Epithelial cell of proximal tubule (primary cell): ENCODE measurements around the gene KDM4B. TPM values are rescaled to one million over a fixed set of nuclear protein-coding genes. Genes with fewer than 3 reads are reported as not detected.

ENCODE experiments used
- DNase-seq: peaks from one replicate; pipeline ENCODE4 v3.0.0-alpha.2; 2011; ENCODE audit warnings: low read depth
- H3K4me3 ChIP-seq: 2 replicates; pipeline ENCODE4 v1.5.1; 2011; ENCODE audit warnings: low read depth, mild to moderate bottlenecking, low read length
- total RNA-seq: library from RNA; depleted of rRNA; stranded (reverse); fragments of >200 nt; gene quantifications from 2 replicates; pipeline ENCODE4 v1.2.3, GENCODE V29; 2015
- TF ChIP-seq, protein P1 (sequence below): conservative IDR thresholded peaks from 2 replicates; pipeline ENCODE4 v1.5.1; 2012; ENCODE audit warnings: low read depth, mild to moderate bottlenecking, low read length

KDM4B gene
- total RNA-seq, 1 donor from 2014 or later = 20.5 TPM

DNA sequence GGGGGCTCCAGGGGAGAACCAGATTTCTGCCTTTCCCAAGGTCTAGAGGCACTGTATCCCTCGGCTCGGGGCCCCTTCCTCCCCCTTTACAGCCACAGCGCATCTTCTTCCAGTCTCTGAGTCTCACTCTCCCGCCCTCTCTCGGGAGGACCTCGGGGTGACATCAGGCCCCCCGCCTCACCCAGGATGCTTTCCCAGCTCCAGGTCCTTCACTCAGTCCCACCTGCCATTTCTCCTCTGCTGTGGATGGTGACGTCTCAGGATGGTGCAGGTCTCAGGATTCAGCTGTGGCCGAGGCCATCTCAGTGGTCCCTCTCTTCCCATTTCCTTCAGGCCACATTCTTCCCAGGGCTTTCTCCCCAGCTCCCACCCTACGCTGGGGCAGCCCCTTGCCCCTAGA, 13.6 kb upstream of the KDM4B start:
- TF ChIP-seq, protein P1, sequence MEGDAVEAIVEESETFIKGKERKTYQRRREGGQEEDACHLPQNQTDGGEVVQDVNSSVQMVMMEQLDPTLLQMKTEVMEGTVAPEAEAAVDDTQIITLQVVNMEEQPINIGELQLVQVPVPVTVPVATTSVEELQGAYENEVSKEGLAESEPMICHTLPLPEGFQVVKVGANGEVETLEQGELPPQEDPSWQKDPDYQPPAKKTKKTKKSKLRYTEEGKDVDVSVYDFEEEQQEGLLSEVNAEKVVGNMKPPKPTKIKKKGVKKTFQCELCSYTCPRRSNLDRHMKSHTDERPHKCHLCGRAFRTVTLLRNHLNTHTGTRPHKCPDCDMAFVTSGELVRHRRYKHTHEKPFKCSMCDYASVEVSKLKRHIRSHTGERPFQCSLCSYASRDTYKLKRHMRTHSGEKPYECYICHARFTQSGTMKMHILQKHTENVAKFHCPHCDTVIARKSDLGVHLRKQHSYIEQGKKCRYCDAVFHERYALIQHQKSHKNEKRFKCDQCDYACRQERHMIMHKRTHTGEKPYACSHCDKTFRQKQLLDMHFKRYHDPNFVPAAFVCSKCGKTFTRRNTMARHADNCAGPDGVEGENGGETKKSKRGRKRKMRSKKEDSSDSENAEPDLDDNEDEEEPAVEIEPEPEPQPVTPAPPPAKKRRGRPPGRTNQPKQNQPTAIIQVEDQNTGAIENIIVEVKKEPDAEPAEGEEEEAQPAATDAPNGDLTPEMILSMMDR = no peak
- no peak overlapping the region for H3K4me3 ChIP-seq
- no peak for DNase-seq

DNA sequence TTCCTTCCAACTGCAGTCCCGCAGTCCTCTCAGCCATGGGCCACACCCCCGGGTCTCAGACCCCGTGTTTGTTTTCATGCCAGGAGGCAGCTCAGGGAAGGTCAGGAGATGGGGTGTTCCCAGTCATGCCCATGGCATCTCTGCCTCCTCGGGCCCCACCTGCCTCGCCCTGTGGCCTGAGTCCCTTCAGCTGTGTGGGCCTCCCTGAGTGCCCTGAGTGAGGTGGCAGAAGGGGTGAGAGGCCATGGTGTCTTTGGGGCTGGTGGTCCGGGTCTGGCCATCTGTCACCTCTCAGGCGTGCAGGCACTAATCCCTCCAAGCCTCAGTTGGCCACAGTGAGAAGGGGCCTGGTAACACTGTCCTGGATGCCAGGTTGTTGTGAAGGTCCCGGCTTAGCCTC, 10.9 kb upstream of the KDM4B start:
- TF ChIP-seq, protein P1 = no peak
- DNase-seq = no peak
- H3K4me3 ChIP-seq = no peak overlapping the region

DNA sequence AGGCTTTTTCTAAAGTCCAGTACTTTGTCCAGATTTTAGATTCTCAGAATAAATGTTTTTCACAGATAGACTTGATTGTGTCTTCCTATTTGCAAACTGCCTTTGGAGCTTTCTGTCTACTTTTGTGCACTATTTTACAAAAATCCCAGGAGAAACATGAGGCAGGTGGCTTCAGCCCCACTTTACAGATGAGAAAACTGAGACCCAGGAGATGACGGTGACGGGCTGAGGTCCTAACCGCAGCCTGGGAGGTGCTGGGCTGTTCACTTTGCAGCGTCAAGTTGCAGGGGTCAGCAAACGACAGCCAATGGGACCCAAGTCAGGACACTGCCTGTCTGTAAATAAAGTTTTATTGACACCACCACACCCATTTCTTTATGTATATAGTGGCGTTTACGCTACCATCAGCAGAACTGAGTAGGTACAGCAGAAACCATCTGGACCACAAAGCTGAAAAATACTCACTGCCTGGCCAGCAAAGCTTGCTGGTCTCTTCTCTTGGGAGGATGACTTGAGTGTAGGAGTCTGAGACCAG, 6.8 kb upstream of the KDM4B start:
- no peak for DNase-seq
- TF ChIP-seq, protein P1 = no peak
- no peak overlapping the region for H3K4me3 ChIP-seq

DNA sequence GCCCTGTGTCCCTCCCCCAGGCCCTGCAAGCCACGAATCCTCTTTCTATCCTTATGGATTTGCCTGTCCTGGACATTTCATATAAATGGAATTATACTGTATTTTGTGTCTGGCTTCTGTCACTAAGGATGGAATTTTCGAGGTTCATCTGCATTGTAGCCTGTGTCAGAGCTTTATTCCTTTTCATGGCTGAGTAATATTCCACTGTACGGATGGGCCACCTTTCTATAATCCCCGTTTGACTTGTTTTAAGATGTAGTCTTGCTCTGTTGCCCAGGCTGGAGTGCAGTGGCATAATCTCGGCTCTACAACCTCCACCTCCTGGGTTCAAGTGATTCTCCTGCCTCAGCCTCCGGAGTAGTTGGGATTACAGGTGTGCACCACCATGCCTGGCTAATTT, 3.9 kb upstream of the KDM4B start:
- TF ChIP-seq, protein P1 = no peak
- no peak overlapping the region for H3K4me3 ChIP-seq
- no peak for DNase-seq

DNA sequence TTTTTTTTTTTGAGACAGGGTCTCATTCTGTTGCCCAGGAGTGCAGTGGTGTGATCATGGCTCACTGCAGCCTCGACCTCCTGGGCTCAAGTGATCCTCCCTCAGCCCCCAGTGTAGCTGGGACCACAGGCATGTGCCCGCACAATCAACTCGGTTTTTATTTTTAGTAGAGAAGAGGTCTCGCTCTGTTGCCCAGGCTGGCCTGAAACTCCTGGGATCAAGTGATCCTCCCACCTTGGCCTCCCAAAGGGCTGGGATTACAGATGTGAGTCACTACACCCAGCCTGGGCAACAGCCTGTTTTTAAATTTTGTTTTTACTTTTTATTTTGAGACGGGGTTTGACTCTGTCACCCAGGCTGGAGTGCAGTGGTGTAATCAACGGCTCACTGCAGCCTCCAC, 2.3 kb upstream of the KDM4B start:
- DNase-seq = no peak
- no peak overlapping the region for H3K4me3 ChIP-seq

DNA sequence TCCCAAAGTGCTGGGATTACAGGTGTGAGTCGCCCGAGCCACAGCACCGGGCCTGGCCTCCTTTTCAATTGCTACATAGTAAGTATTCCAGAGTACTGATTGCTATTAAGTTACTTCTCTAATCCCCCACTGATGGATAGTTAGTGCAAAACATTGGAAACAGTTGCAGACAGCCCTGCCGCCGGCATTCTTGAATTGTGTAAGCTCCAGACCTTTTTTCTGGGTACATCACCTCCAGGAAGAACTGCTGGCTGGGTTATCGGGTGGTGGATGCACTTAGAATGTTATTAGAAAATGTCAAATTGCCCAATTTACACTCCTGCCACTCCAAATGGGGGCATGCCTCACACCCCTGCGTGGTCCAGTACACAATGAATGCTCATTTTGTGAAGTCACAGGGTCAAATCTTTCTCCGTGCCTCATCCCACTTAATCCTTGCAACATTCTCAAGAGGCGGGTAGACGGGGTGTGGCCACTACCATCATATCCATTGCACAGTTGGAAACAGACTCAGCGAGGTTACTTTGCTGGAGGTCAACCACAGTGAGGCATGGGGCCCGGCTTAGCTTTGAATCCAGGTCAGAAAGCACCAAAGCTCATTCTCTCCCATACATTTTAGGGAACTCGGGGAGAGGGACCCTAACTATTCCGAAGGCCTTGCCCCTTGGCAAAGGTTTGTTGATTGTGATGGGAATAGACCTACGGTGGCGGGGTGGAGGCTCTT, 1.0 kb upstream of the KDM4B start:
- no peak for DNase-seq
- TF ChIP-seq, protein P1 = no peak
- peak overlapping the region; percentile 41 for H3K4me3 ChIP-seq

More for the DNA sequence above, 2.3 kb upstream of the KDM4B start:
- TF ChIP-seq, protein P1 = no peak

DNA sequence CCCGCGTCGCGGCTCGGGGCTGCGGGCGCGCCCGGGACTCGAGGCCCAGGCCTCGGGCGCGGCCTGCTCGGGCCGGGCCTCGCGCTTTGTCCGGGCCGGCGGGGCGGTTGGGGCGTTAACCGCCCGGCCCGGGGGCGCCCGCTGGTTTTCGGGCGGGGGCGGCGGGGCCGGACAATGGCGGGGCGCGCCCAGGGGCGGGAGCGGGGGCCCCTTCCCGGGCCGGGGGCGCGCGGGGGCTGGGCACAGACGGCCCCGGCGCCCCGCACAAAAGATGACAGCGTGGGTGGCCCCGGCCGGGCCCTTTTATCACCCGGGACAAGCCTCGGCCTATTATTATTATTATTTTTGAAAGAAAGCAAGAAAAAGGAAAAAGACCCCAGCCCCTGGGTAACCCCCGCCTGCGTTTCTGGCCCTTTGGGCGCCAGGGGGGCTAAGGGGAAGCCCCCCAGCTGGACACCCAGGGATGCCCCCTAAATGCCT, 419 bp downstream of the KDM4B start:
- TF ChIP-seq, protein P1 = no peak
- H3K4me3 ChIP-seq = peak overlapping the region; percentile 91
- DNase-seq = no peak
